GM20431 (cell line): ENCODE results near the gene VPS25.

Source experiments
- in situ Hi-C: fragments of 300-500 bp; cut with MseI, MboI; formaldehyde crosslinking; loops from one replicate; pipeline ENCODE4 v1.15.0; 2020; ENCODE audit warnings: low sequenced_read_pairs; ENCODE audit not compliant: unreplicated experiment

The VPS25 gene

DNA sequence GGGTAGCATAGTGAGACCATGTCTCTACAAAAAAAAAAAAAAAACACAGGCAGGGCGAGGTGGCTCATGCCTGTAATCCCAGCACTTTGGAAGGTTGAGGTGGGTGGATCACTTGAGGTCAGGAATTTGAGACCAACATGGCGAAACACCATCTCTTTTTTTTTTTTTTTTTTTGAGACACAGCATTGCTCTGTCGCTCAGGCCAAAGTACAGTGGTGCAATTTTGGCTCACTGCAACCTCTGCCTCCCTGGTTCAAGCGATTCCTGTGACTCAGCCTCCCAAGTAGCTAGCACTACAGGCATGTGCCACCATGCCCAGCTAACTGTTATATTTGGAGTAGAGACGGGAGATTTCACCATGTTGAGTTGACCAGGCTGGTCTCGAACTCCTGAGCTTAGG lies 7.1 kb upstream of the VPS25 start:
- in situ Hi-C loops, result loop anchor here (10.0 kb wide), 1 partner anchor 51 kb away; no protein-coding TSS in a partner anchor

DNA sequence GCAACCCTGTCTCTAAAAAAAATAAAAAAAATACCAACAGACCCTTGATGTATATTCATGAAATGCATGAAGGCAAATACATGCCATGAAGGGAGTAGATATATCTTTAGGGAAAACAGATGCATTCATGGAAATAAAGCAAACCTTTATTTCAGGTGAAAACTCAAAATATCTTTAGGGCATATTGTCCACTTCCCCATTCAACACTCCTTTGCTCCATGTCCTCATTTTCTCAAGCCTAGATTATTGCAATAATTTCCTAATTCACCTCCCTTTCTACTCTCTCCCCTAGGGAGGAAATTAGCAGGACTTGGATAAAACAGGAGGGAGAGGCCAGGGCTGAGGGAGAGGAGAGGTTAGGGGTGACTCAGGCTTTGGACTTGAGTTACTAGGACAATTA lies 5.7 kb upstream of the VPS25 start:
- in situ Hi-C loops, result loop anchor here (10.0 kb wide), 1 partner anchor 53 kb away; no protein-coding TSS in a partner anchor

DNA sequence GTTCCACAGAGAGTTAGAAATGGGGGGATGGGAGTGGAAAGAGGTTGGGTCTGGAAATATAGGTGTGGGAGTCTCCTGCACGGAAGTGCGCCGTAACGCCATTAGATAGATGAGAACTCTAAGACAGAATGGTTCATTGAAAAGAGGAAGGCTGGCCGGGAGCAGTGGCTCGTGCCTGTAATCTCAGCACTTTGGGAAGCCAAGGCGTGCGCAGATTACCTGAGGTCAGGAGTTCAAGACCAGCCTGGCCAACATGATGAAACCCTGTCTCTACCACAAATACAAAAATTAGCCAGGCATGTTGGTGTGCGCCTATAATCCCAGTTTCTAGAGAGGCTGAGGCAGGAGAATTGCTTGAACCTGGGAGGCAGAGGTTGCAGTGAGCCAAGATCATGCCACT lies 5.2 kb upstream of the VPS25 start:
- in situ Hi-C loops, result loop anchor here (10.0 kb wide), 1 partner anchor 53 kb away; no protein-coding TSS in a partner anchor

DNA sequence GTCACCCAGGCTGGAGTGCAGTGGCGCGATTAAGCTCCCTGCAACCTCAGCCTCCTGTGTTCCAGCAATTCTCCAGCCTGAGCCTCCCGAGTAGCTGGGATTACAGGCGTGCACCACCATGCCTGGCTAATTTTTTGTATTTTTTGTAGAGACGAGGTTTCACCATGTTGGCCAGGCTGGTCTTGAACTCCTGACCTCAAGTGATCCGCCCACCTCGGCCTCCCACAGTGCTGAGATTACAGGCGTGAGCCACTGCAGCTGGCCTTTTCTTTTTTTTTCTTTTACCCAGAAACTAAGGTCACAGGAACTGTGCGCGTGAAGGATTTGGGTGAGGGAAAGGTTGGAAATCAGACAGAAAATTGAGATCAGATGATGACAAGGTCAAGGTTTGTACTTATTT lies 3.3 kb upstream of the VPS25 start:
- in situ Hi-C loops, result loop anchor here (10.0 kb wide), 1 partner anchor 55 kb away; no protein-coding TSS in a partner anchor

DNA sequence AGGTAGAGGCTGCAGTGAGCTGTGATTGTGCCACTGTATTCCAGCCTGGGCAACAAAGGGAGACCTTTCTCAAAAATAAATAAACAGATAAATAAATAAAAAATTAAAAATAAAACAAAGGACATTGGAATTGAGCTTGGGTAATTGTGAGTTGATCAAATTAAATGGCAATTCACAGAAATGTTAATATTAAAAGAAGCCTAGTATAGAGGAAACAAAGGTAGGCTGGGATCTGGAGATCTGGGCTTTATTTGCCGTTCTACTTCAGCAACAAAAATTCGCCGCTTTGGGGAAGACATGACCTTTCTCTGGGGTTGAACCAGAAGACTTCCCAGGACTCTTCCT lies 332 bp upstream of the VPS25 start:
- in situ Hi-C loops, result no loop called here

DNA sequence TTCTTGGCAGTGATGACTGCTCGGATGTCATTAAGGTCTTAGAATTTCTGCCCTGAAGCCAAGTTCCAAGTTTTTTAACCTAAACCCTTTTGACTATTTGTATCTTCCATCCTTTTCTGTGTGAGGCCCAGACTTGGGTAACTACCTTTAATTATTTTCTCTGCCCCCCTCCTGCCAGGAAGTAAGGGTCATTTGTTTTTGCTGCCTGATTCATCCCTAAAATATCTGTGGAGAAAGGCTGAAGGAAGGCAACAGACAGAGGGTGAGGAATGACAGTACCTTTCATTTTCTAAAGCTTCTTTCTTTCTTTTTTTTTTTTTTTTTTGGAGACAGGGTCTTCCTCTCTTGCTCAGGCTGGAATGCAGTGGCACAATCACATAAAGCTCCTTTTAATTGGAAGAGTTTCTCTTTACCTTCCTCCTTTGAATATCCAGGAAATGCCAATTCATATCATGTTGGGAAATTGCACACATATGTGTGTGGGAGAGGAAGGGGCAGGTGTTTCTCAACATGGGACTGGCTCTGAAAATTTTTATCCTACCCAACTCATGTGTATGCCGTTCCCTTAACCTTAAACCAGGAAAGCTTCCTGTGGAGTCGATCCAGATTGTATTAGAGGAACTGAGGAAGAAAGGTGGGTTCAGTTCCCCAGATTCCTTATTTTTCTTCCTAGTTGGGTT lies 957 bp downstream of the VPS25 start:
- in situ Hi-C loops, result no loop called here

DNA sequence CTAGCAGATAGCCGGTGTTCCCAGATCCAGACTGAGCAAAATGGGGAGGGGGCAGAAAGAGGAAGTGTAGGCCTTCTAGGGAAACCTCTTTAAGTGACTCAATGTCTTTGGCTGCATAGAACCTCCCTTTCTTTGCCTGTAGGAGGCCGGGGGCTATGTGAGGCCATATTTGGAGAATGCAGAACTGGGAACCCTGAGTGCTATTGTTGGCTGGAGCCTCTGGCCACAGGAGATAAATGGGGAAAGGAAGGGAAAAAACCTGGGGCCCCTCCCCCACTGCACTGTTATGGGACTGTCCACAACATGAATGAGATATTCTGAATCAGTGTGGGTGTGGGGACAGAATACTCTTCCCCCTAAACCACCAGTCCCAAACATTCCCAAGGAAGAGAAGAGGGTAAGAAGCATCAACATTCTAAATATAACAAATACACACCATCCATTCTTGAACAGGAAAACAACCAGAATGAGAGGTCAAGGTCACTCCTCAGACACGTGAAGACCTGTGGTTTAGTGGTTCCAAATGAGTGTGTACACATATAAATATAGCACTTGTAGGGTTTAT lies 2.4 kb downstream of the VPS25 start:
- in situ Hi-C loops, result no loop called here

DNA sequence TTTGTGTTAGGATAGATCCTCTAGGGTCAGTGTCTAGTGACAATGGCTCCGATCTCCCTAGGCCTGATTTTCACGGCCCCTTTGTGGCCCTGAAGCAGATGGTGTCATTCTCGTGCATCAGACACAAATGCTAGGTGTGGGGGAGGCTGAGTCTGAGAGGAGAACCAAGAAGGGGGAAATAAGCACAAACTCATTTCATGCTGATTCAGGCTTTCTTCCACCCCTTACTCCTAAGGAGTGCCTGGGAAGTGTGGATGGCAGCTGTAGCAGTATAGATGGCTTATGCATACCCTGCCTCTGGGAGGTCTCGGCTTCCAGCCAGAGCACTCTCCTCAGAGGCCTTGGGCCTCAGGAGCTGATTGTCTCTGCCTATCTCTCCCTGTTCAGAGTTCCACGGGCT lies 5.3 kb downstream of the VPS25 start:
- in situ Hi-C loops, result no loop called here

DNA sequence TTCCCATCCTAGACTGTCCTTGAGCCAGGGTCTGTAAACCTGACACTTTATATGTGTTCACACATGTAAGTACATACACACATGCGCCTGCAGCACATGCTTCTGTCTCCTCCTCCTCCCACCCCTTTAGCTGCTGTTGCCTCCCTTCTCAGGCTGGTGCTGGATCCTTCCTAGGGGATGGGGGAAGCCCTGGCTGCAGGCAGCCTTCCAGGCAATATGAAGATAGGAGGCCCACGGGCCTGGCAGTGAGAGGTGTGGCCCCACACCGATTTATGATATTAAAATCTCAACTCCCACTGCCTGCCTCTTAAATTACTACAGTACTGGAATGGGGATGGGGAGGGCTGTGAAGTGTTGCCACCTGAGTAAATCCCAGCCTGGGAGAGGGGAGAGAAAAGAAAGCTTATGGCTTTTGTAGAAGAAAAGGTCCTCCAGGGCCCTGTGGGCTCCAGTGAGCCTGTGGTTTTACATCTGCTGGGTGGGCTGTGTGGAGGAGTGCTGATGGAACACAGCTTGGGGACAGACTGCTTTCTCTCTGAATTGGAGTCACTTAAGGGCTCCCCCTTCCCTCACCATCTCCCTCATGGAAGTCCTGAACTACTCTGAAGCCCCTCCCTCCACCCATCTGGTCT lies 6.2 kb downstream of the VPS25 start:
- in situ Hi-C loops, result no loop called here

DNA sequence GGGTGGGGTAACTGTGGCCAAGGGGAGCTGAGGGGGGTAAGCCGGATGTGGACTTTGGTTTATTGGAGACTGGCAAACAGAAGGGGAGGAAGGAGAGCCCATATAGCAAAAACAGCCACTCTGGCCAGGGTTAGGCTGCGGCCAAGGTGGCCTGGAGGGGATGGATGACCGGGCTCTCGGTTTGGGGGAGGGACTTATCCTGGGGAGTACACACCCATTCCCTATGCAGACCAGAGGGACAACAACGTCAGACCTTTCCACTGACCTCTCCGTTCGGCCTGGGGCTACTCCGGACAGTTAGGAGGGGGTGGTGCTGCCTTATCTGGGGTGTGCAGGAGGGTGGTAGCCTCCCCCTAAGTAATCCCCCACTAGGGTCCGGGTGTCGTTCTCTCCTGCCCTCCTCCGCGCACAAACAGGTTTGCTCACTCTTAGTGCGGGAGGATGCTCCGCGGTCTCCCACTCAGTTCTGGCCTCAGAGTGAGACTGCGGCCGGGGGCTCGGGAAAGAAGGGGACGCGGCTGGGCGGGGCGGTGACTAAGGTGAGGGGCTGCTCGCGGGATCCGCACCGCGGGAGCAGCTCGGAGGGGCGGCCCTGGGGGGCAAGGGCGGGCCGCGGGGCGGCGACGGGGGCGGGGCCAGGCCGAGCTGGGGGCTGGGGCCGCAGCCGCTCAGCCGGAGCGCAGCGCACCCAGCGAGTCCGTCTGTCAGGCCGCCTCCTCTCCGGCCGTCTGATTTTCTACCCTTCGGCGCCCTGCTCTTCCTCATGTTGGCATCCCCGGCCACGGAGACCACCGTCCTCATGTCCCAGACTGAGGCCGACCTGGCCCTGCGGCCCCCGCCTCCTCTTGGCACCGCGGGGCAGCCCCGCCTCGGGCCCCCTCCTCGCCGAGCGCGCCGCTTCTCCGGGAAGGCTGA lies 6.9 kb downstream of the VPS25 start, which contains the start of gene WNK4:
Gene WNK4 (plus strand): TSS at position 675 of the 915 bp plus-strand sequence. CDS start 89 bp downstream, at position 764.
- in situ Hi-C loops, result no loop called here

DNA sequence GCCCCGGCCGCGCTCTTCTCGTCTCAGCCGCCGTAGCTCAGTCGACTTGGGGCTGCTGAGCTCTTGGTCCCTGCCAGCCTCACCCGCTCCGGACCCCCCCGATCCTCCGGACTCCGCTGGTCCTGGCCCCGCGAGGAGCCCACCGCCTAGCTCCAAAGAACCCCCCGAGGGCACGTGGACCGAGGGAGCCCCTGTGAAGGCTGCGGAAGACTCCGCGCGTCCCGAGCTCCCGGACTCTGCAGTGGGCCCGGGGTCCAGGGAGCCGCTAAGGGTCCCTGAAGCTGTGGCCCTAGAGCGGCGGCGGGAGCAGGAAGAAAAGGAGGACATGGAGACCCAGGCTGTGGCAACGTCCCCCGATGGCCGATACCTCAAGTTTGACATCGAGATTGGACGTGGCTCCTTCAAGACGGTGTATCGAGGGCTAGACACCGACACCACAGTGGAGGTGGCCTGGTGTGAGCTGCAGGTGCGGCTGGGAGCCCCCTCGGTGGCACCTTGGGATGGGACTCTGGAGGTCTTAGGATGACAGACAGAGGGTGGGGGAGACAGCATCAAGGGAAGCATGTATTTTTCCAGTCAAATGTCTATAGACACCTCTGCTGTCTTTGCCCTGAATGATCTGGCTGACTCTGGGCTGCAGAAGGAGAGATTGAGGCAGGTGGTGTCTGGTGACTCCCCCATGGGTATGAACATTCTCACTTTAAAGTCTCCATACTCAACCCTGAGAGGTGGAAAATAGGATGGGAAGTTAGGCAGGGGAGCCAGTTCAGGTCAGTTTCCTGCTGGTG lies 7.8 kb downstream of the VPS25 start:
- in situ Hi-C loops, result no loop called here

DNA sequence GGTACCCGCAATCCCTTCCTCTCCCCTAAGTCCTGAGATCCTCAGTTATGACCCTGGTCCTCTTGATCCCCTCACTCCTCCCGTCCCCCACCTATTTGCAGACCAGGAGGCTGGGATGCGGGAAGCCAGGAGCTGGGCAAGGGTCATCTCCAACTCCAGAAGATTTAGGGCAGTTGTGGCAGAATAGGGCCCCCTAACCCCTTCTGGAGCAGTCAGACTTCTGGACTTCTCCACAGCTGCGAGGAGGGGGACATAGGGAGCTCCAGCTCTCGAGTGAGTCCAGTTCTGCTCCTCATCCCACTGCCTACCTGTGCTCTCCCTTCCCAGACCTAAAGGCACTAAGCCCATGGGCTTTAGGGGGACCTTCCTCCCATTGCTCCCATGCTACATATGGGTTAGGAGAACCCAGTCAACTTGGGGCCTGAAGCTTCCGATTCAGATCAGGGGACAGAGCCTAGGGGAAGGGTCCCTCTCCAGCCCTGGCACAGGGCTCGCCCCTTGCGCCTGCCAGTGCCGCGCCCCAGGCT lies 8.5 kb downstream of the VPS25 start:
- in situ Hi-C loops, result no loop called here

DNA sequence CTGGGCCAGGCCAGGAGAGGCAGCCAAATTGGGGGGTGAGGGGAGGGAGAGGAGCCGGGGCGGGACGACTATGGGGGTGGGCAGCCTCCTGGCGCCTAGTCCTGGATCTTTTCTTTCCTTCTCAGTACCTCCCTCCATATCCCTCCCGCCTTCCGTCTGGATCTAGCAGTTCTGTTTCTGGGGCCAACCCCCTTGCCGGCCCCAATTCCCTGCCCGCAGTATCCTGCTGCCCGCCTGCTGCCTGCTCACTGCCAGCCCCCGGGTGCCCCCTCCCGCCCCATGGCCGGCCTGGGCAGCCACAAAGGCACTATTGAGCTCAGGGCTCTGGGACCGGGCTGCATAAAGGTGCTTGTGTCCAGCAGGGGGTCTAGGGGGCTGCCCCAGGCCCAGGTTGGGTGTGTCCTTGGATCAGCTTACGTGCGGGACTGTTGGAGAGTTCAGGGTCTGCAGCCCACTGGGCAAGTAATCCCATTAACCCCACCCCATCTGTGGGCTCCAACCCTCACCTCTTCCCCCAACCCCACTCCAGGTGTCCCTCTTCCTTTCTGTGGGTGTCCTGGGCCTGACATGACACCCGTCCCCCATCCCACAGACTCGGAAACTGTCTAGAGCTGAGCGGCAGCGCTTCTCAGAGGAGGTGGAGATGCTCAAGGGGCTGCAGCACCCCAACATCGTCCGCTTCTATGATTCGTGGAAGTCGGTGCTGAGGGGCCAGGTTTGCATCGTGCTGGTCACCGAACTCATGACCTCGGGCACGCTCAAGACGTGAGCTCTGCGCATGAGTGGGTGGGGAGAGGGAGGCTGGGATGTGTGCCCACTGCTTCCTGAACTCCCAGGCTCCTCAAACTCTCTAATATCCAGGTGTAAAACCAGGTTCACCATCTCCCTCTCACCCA lies 9.2 kb downstream of the VPS25 start:
- in situ Hi-C loops, result no loop called here

DNA sequence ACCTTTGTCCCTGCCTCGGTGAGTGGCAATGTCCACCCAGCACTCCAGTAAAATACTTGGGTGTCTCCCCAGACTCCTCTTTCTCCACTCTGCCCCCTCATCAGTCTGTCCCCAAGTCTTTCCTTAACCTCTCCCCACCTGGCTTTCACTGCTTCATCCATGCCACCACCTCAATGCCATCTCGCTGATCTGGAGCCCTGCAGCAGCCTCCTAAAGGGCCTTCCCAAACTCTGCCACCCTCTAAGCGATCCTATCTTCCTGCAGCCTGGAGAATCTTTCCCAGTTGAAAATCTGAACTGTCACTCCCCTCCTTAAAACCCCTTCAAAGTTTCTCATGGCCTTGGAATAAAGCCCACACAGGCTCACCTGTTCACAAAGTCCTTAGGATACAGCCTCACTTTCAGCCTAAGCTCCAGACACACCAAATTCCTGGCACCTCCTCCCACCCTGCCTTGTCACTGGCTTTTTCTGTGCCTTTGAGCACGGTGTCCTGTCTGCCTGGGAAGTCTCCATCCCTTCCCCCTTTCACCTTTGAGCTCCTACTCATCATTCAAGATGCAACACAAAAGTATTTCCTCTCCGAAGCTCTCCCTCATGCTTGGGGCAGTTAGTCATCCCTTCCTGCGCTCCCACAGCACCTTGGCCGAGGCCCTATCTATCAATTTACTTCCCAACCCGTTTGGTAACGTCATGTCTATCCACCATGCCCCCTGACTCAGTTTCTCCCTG lies 10.0 kb downstream of the VPS25 start:
- in situ Hi-C loops, result no loop called here

DNA sequence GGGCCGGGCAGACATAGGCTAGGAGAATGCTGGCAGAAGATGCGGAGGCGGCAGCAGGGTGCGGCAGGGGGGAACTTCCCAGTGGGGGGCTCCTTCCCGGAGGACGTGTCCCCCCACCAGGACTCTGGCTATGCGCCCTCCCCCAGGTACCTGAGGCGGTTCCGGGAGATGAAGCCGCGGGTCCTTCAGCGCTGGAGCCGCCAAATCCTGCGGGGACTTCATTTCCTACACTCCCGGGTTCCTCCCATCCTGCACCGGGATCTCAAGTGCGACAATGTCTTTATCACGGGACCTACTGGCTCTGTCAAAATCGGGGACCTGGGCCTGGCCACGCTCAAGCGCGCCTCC lies 10.5 kb downstream of the VPS25 start:
- in situ Hi-C loops, result no loop called here

DNA sequence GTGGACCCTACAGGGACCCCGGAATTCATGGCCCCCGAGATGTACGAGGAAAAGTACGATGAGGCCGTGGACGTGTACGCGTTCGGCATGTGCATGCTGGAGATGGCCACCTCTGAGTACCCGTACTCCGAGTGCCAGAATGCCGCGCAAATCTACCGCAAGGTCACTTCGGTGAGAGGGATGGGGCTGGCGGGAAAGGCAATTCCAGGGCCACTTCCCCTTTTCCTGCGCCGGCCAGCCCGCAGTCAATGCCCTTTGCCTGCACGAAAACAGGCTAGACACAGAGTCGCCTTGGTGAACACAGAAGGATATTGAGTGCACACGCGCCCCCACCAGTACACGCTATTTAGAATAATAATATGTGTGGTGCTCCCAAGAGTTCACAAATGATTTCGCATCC lies 11.2 kb downstream of the VPS25 start:
- in situ Hi-C loops, result no loop called here

DNA sequence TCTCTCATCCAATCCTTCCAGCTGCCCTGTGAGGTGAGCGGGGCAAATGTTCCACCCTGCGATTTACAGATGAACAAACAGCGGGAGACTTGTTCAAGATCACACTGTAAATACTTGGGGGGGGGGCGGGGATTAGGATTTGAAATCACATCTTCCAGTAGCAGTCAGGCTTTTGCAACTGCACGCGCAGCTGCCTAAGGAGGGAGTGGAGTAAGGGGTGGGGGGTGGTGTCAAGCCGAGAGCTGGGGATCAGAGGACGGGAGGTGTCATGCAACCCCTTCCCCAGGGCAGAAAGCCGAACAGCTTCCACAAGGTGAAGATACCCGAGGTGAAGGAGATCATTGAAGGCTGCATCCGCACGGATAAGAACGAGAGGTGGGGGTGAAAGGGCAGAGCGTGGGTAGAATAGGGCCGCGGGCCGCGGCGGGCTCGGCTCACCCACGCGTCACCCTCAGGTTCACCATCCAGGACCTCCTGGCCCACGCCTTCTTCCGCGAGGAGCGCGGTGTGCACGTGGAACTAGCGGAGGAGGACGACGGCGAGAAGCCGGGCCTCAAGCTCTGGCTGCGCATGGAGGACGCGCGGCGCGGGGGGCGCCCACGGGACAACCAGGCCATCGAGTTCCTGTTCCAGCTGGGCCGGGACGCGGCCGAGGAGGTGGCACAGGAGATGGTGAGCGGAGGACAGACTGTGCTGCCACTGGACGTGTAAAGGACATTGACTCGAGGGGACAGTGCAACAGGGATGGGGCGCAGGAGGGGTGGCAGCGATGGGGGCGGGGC lies 11.8 kb downstream of the VPS25 start:
- in situ Hi-C loops, result no loop called here
